SH-SY5Y (cell line): ENCODE results near the gene TNIP1.

Experiments used
- GATA2 ChIP-seq: IDR thresholded peaks from 2 replicates; pipeline ENCODE4 v1.6.1; 2011; ENCODE audit warnings: mild to moderate bottlenecking, low read depth, low read length
- GATA3 ChIP-seq: IDR thresholded peaks from 2 replicates; pipeline ENCODE4 v1.6.1; 2011; ENCODE audit warnings: low read depth, mild to moderate bottlenecking, low read length, moderate library complexity

DNA sequence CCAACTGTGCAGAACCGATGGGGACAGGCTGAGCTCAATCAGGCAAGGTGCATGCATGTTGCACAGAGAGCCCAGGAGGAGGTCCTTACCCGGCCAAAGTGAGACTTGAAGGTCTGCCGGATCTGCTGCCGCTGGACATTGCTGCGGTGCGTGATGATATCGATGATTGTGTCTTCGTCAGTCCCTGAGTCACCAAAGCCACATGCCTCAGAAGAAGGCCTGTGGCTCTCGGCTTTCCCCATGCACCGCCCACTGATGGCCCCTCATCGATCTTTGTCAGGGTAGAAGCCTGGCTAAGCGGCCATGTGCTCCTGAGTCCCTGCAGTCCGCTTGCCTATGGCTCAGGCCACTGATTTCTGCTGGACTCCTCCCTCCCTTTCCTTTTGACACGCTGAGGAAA, 42.0 kb upstream of the TNIP1 start:
- TF ChIP-seq GATA3 (no peak), GATA2 (no peak)
